Stomach (tissue), 4 donors: ENCODE data around the gene SCTR.

Experiments used
- EP300 ChIP-seq: sonication (generic); formaldehyde crosslinking; IDR thresholded peaks from one replicate; pipeline ENCODE4 v1.6.1; 2017; ENCODE audit warnings: antibody characterized with exemption
- POLR2A ChIP-seq, 4 donors: fragments of 450-650 bp; IDR thresholded peaks; one replicate each; pipeline ENCODE4 v1.6.1; 2016; ENCODE audit warnings: antibody characterized with exemption in 4 of 4, control low read depth in 2 of 4, mild to moderate bottlenecking in 1 of 4, moderate library complexity in 1 of 4
- POLR2AphosphoS5 ChIP-seq, 3 donors: sonication (generic); formaldehyde crosslinking; IDR thresholded peaks; one replicate each; pipeline ENCODE4 v1.6.1; 2016; ENCODE audit warnings: antibody characterized with exemption in 3 of 3
- TF ChIP-seq, protein P1 (sequence below), 7 experiments: fragments of 450-650 bp in 4 of 7; fragments of 200-600 bp in 3 of 7; sonication (generic) in 3 of 7; IDR thresholded peaks; one replicate each; pipeline ENCODE4 v1.5.1; 2016 to 2019; ENCODE audit warnings: antibody characterized with exemption in 7 of 7, control low read depth in 2 of 7, mild to moderate bottlenecking in 1 of 7

GRCh38 chr2:119490653-119491195 is 33.6 kb downstream of the SCTR start:
- TF ChIP-seq, protein P1, sequence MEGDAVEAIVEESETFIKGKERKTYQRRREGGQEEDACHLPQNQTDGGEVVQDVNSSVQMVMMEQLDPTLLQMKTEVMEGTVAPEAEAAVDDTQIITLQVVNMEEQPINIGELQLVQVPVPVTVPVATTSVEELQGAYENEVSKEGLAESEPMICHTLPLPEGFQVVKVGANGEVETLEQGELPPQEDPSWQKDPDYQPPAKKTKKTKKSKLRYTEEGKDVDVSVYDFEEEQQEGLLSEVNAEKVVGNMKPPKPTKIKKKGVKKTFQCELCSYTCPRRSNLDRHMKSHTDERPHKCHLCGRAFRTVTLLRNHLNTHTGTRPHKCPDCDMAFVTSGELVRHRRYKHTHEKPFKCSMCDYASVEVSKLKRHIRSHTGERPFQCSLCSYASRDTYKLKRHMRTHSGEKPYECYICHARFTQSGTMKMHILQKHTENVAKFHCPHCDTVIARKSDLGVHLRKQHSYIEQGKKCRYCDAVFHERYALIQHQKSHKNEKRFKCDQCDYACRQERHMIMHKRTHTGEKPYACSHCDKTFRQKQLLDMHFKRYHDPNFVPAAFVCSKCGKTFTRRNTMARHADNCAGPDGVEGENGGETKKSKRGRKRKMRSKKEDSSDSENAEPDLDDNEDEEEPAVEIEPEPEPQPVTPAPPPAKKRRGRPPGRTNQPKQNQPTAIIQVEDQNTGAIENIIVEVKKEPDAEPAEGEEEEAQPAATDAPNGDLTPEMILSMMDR (IDR thresholded peaks at IDR 0.05) = no peak
- TF ChIP-seq EP300 = no peak
- TF ChIP-seq POLR2AphosphoS5 (IDR thresholded peaks at IDR 0.05) = no peak
- no peak for TF ChIP-seq POLR2A (IDR thresholded peaks at IDR 0.05)
